Neuronal stem cell (in vitro differentiated cells): Measurements from ENCODE around the gene C10orf120.

Source experiments
- DNase-seq: peaks from one replicate; pipeline ENCODE4 v3.0.0-alpha.2; 2013; ENCODE audit warnings: low spot score
- H2AFZ ChIP-seq: one replicate; pipeline ENCODE4 v1.6.1; 2013; ENCODE audit warnings: mild to moderate bottlenecking, low read length, inconsistent platforms
- H2AK5ac ChIP-seq: 2 replicates; pipeline ENCODE4 v1.6.1; 2013; ENCODE audit warnings: low read depth, mild to moderate bottlenecking, inconsistent platforms, low read length, moderate library complexity, mixed read lengths
- H2BK120ac ChIP-seq: 2 replicates; pipeline ENCODE4 v1.6.1; 2013; ENCODE audit warnings: low read depth, mild to moderate bottlenecking, inconsistent platforms, low read length, moderate library complexity, mixed read lengths
- H2BK12ac ChIP-seq: one replicate; pipeline ENCODE4 v1.6.1; 2013; ENCODE audit warnings: low read length, inconsistent platforms
- H2BK15ac ChIP-seq: 2 replicates; pipeline ENCODE4 v1.6.1; 2013; ENCODE audit warnings: mild to moderate bottlenecking, low read length, inconsistent platforms, mixed read lengths
- H2BK5ac ChIP-seq: one replicate; pipeline ENCODE4 v1.6.1; 2013; ENCODE audit warnings: inconsistent platforms, mild to moderate bottlenecking, low read length, moderate library complexity
- H3K14ac ChIP-seq: one replicate; pipeline ENCODE4 v1.6.1; 2013; ENCODE audit warnings: low read length, inconsistent platforms
- H3K18ac ChIP-seq: 2 replicates; pipeline ENCODE4 v1.6.1; 2013; ENCODE audit warnings: low read length, inconsistent platforms
- H3K23ac ChIP-seq: 2 replicates; pipeline ENCODE4 v1.6.1; 2013; ENCODE audit warnings: low read depth, mild to moderate bottlenecking, mixed read lengths, low read length, inconsistent platforms; ENCODE audit not compliant: poor library complexity
- H3K27ac ChIP-seq: replicated peaks from 3 replicates; pipeline ENCODE4 v1.5.1; 2013; ENCODE audit warnings: low read length, inconsistent platforms
- H3K27me3 ChIP-seq, 3 experiments: 2 replicates each; pipeline ENCODE4 v1.6.1; 2013; ENCODE audit warnings: low read length in 3 of 3, mild to moderate bottlenecking in 2 of 3, inconsistent platforms in 1 of 3, low read depth in 1 of 3, mixed read lengths in 1 of 3, moderate library complexity in 1 of 3; ENCODE audit not compliant: control insufficient read depth in 3 of 3, insufficient read depth in 3 of 3
- H3K36me3 ChIP-seq, 2 donors: replicated peaks in 1 of 2; 2 replicates each; pipeline ENCODE4 v1.6.1; 2013; ENCODE audit warnings: low read length in 2 of 2; ENCODE audit not compliant: control insufficient read depth in 2 of 2, insufficient read depth in 2 of 2
- H3K4ac ChIP-seq: 2 replicates; pipeline ENCODE4 v1.6.1; 2013; ENCODE audit warnings: inconsistent platforms, mild to moderate bottlenecking, low read length, moderate library complexity
- H3K4me1 ChIP-seq, 2 donors: 1 replicate in 1 of 2; 2 replicates in 1 of 2; pipeline ENCODE4 v1.6.1; 2013; ENCODE audit warnings: low read length in 2 of 2, low read depth in 1 of 2; ENCODE audit not compliant: control insufficient read depth in 2 of 2, insufficient read depth in 1 of 2
- H3K4me2 ChIP-seq: one replicate; pipeline ENCODE4 v1.6.1; 2013; ENCODE audit warnings: mild to moderate bottlenecking, low read length, inconsistent platforms; ENCODE audit not compliant: insufficient read depth, poor library complexity, severe bottlenecking
- H3K4me3 ChIP-seq, 2 donors: 2 replicates each; pipeline ENCODE4 v1.5.1; 2013; ENCODE audit warnings: low read length in 2 of 2, mild to moderate bottlenecking in 2 of 2, inconsistent platforms in 1 of 2, moderate library complexity in 1 of 2
- H3K79me1 ChIP-seq: one replicate; pipeline ENCODE4 v1.6.1; 2013; ENCODE audit warnings: low read depth, mild to moderate bottlenecking, inconsistent platforms, low read length, moderate library complexity
- H3K9ac ChIP-seq: one replicate; pipeline ENCODE4 v1.6.1; 2013; ENCODE audit warnings: mild to moderate bottlenecking, low read depth, low read length, inconsistent platforms; ENCODE audit not compliant: poor library complexity
- H3K9me3 ChIP-seq, 2 donors: replicated peaks in 1 of 2; 2 replicates each; pipeline versions ENCODE3 to v1.6.1; 2013; ENCODE audit warnings: low read length in 2 of 2, mild to moderate bottlenecking in 2 of 2, inconsistent platforms in 1 of 2, low read depth in 1 of 2, mixed read lengths in 1 of 2, moderate library complexity in 1 of 2; ENCODE audit not compliant: control insufficient read depth in 2 of 2, insufficient read depth in 1 of 2
- H4K8ac ChIP-seq: one replicate; pipeline ENCODE4 v1.6.1; 2013; ENCODE audit warnings: low read depth, mild to moderate bottlenecking, inconsistent platforms, low read length, moderate library complexity
- H4K91ac ChIP-seq: one replicate; pipeline ENCODE4 v1.6.1; 2013; ENCODE audit warnings: low read length, low read depth, mild to moderate bottlenecking, inconsistent platforms; ENCODE audit not compliant: poor library complexity
- WGBS, 2 donors: extraction: QIAGEN DNeasy Blood & Tissue Kit; methylation state at CpG; one replicate each; pipeline ENCODE4 v1.1.7; 2013; ENCODE audit warnings: missing lambda C conversion rate in 2 of 2, mixed read lengths in 1 of 2; ENCODE audit not compliant: insufficient read length in 2 of 2, insufficient replicate concordance in 1 of 2; ENCODE audit errors: extremely low coverage in 2 of 2; 5-methylcytosine and 5-hydroxymethylcytosine counted together

C10orf120 gene

GRCh38 chr10:122725006-122725405, 25.4 kb upstream of the C10orf120 start:
- no peak for DNase-seq
- peak overlapping the region; percentile 24 for H3K9ac ChIP-seq
- peaks cover 0 to 9% (median 0%) of the 10 kb centered on the region in 3 experiments for H3K27me3 ChIP-seq
- H4K8ac ChIP-seq, result no peak overlapping the region
- H3K27ac ChIP-seq, result no peak overlapping the region
- no peak overlapping the region for H2AK5ac ChIP-seq
- H3K4me2 ChIP-seq, result no peak overlapping the region
- H4K91ac ChIP-seq, result no peak overlapping the region
- H3K14ac ChIP-seq, result peak overlapping the region; percentile 63
- peaks cover 0 to 1% of the 10 kb centered on the region in 2 donors for H3K4me1 ChIP-seq
- H3K36me3 ChIP-seq, result no peaks in the 10 kb centered on the region
- no peak overlapping the region for H2BK120ac ChIP-seq
- no peak overlapping the region for H3K4ac ChIP-seq
- WGBS, 2 donors, result 100% methylated on average over 1 of the region's 1 CpG; no CpG with 5 or more reads in 1 of the 2 donors
- H3K4me3 ChIP-seq, result peak overlapping the region in 1 of 2 donors; percentile 26
- H2BK12ac ChIP-seq, result no peak overlapping the region
- no peak overlapping the region for H3K18ac ChIP-seq
- H2BK5ac ChIP-seq, result no peak overlapping the region
- H3K9me3 ChIP-seq, result no peaks in the 10 kb centered on the region
- no peaks in the 10 kb centered on the region for H3K79me1 ChIP-seq
- H2AFZ ChIP-seq, result no peak overlapping the region
- H3K23ac ChIP-seq, result no peak overlapping the region
- no peak overlapping the region for H2BK15ac ChIP-seq

- no peak overlapping the region for H2BK5ac ChIP-seq
- H3K9ac ChIP-seq, result no peak overlapping the region
- WGBS, 2 donors, result no CpG with 5 or more reads among the region's 3 CpGs
- H3K4me2 ChIP-seq, result no peak overlapping the region
- no peak overlapping the region for H3K4ac ChIP-seq
- H4K91ac ChIP-seq, result no peak overlapping the region
- H3K18ac ChIP-seq, result no peak overlapping the region
- H4K8ac ChIP-seq, result no peak overlapping the region
- H2BK120ac ChIP-seq, result no peak overlapping the region
- no peak for DNase-seq
- no peak overlapping the region for H3K27ac ChIP-seq
- peaks cover 0 to 1% of the 10 kb centered on the region in 2 donors for H3K4me1 ChIP-seq
- no peaks in the 10 kb centered on the region for H3K9me3 ChIP-seq
- no peak overlapping the region for H2BK12ac ChIP-seq
- H2AFZ ChIP-seq, result no peak overlapping the region
- no peak overlapping the region for H3K4me3 ChIP-seq
- H2BK15ac ChIP-seq, result no peak overlapping the region
- H3K36me3 ChIP-seq, result no peaks in the 10 kb centered on the region
- H3K23ac ChIP-seq, result no peak overlapping the region
- peaks cover 0 to 6% (median 0%) of the 10 kb centered on the region in 3 experiments for H3K27me3 ChIP-seq
- no peak overlapping the region for H2AK5ac ChIP-seq
- peaks cover 2% of the 10 kb centered on the region for H3K79me1 ChIP-seq
- no peak overlapping the region for H3K14ac ChIP-seq
Measured at GRCh38 chr10:122721111-122721510, 21.5 kb upstream of the C10orf120 start.

GRCh38 chr10:122716025-122716424, 16.4 kb upstream of the C10orf120 start:
- Histone ChIP-seq H3K27me3 (peaks cover 0 to 3% (median 0%) of the 10 kb centered on the region in 3 experiments), H2BK15ac (no peak overlapping the region)

GRCh38 chr10:122715576-122715975, 15.9 kb upstream of the C10orf120 start:
- no CpG with 5 or more reads among the region's 9 CpGs for WGBS, 2 donors
- Histone ChIP-seq H3K9ac (no peak overlapping the region), H3K14ac (no peak overlapping the region), H3K4ac (no peak overlapping the region), H4K91ac (no peak overlapping the region), H3K36me3 (no peaks in the 10 kb centered on the region), H2AFZ (no peak overlapping the region), H3K23ac (no peak overlapping the region), H3K4me1 (peaks cover 0 to 6% of the 10 kb centered on the region in 2 donors), H2BK5ac (no peak overlapping the region), H3K79me1 (peaks cover 2% of the 10 kb centered on the region), H4K8ac (no peak overlapping the region), H3K9me3 (no peaks in the 10 kb centered on the region), H3K18ac (no peak overlapping the region), H2BK12ac (no peak overlapping the region), H2BK120ac (no peak overlapping the region), H2BK15ac (no peak overlapping the region), H3K27ac (no peak overlapping the region), H3K4me3 (no peak overlapping the region), H3K4me2 (no peak overlapping the region), H2AK5ac (no peak overlapping the region), H3K27me3 (peaks cover 0 to 3% (median 0%) of the 10 kb centered on the region in 3 experiments)
- DNase-seq, result no peak

More at GRCh38 chr10:122716025-122716424, 16.4 kb upstream of the C10orf120 start:
- peaks cover 2% of the 10 kb centered on the region for H3K79me1 ChIP-seq
- no peak overlapping the region for H3K27ac ChIP-seq
- H3K23ac ChIP-seq, result no peak overlapping the region
- no peak overlapping the region for H4K91ac ChIP-seq
- no peak overlapping the region for H3K4me2 ChIP-seq
- H3K9me3 ChIP-seq, result no peaks in the 10 kb centered on the region
- no peak overlapping the region for H3K4me3 ChIP-seq
- H2AK5ac ChIP-seq, result no peak overlapping the region
- H2BK120ac ChIP-seq, result no peak overlapping the region
- no peak overlapping the region for H4K8ac ChIP-seq
- no peak overlapping the region for H2AFZ ChIP-seq
- no peak for DNase-seq
- H3K14ac ChIP-seq, result no peak overlapping the region
- H3K9ac ChIP-seq, result no peak overlapping the region
- no peaks in the 10 kb centered on the region for H3K36me3 ChIP-seq
- H2BK5ac ChIP-seq, result no peak overlapping the region
- peaks cover 0 to 8% of the 10 kb centered on the region in 2 donors for H3K4me1 ChIP-seq
- H3K18ac ChIP-seq, result no peak overlapping the region
- H2BK12ac ChIP-seq, result no peak overlapping the region
- WGBS, 2 donors, result no CpG with 5 or more reads among the region's 2 CpGs
- H3K4ac ChIP-seq, result no peak overlapping the region
